NCI-H2107 (cell line): ENCODE data around the gene RENBP.

ENCODE experiments used
- DNase-seq: peaks from one replicate; lab custom pipeline; 2025; lab: John Stamatoyannopoulos, UW

Gene RENBP

GRCh38 chrX:153888344-153888743, 56.1 kb downstream of the RENBP start:
- DNase-seq, result no peak

DNA sequence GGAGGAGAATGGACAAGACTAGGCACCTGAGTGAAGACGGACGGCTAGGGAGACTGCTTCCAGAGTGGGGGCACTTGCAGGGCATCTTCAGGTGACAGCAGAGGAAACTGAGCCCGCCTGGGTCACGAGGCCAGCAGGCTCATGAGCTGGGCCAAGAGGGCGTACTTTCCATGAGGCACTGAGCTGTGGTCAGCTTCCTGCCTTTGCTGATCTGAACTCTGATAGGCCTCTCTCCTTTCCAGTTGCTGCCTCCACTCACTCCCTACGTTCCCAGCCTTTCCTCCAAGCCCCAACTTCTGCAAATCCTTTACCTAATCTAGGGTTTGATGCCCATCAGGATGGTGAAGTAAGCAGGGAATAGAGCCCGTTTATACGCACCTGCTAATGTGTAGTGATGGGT, 57.1 kb downstream of the RENBP start:
- DNase-seq, result no peak

DNA sequence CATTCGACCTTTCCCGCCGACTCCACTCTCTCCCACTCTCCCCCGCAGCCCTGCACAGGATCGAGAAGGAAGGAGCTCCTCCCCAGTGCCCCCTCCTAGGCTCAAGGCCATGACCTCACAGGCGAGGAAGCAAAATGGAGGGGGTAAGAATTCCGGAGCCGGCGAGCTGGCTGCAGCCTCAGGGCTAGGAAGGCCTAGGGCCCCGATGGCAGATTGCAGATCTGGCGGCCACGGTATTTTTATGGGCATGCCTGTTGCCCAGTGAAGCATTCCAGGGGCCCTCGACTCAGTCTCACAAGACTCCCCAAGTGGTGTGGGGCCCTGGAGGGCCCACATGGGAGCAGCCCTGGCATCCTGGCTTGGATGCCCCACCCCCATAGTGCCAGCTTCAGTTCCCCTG, 57.5 kb downstream of the RENBP start:
- DNase-seq, result no peak

- DNase-seq, result no peak
Observed at GRCh38 chrX:153885968-153886903, 58.2 kb downstream of the RENBP start, which contains the start of gene L1CAM. Gene L1CAM (minus strand): TSS chrX:153886173. CDS start chrX:153875836, 10,337 bp downstream.
